Adrenal gland (tissue), 5 donors: ENCODE measurements around the gene ASTN2.

Experiments used
- POLR2A ChIP-seq, 2 donors: fragments of 450-650 bp; IDR thresholded peaks; one replicate each; pipeline ENCODE4 v1.6.1; 2017; ENCODE audit warnings: antibody characterized with exemption in 2 of 2, mild to moderate bottlenecking in 2 of 2, moderate library complexity in 1 of 2
- TF ChIP-seq, protein P1 (sequence below), 6 experiments: fragments of 450-650 bp in 4 of 6; fragments of 200-600 bp in 2 of 6; sonication (generic) in 1 of 6; IDR thresholded peaks; 1 replicate in 5 of 6; 2 replicates in 1 of 6; pipeline versions ENCODE4 v1.5.1 to v1.8.0; 2016 to 2021; ENCODE audit warnings: antibody characterized with exemption in 6 of 6, mild to moderate bottlenecking in 2 of 6, moderate library complexity in 1 of 6
- donor health status: DM: no; HTN: no; CAD: no.

DNA sequence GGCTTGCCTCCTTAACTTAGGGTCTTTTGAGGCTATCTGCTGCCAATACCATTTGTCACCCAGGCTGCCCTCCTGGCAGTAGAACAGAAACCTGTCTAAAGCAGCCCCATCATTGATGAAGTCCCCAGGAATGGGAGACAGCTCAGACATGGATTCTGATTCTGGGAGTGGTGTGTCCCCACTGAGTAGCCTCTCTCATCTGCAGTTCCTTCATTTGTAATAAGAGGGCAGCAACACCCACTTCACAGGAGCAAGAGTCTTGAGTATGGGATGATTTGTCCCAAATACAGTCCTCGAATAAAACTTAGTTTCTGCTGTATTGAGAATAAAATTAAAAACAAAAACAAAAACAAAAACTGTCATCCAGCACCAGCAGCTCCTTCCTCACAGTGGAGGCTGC is 167.6 kb downstream of the ASTN2 start:
- TF ChIP-seq, protein P1, sequence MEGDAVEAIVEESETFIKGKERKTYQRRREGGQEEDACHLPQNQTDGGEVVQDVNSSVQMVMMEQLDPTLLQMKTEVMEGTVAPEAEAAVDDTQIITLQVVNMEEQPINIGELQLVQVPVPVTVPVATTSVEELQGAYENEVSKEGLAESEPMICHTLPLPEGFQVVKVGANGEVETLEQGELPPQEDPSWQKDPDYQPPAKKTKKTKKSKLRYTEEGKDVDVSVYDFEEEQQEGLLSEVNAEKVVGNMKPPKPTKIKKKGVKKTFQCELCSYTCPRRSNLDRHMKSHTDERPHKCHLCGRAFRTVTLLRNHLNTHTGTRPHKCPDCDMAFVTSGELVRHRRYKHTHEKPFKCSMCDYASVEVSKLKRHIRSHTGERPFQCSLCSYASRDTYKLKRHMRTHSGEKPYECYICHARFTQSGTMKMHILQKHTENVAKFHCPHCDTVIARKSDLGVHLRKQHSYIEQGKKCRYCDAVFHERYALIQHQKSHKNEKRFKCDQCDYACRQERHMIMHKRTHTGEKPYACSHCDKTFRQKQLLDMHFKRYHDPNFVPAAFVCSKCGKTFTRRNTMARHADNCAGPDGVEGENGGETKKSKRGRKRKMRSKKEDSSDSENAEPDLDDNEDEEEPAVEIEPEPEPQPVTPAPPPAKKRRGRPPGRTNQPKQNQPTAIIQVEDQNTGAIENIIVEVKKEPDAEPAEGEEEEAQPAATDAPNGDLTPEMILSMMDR (IDR thresholded peaks at IDR 0.05), result peak in 4 of 6 experiments; percentile 5 to 31 (median 22)
- no peak for TF ChIP-seq POLR2A (IDR thresholded peaks at IDR 0.05)
